Skin of body (tissue), 2 donors: ENCODE data around the gene ATG12. TPM values are rescaled to one million over a fixed set of nuclear protein-coding genes. Genes with fewer than 3 reads are reported as not detected.

Source experiments
- DNase-seq: peaks from one replicate; lab custom pipeline; 2025; lab: John Stamatoyannopoulos, UW
- total RNA-seq: library from RNA; depleted of rRNA; stranded (reverse); fragments of >200 nt; gene quantifications from one replicate; pipeline ENCODE4 v1.2.3, GENCODE V29; 2014

Gene ATG12
- total RNA-seq, 1 donor from 2014 or later = 42.6 TPM

DNA sequence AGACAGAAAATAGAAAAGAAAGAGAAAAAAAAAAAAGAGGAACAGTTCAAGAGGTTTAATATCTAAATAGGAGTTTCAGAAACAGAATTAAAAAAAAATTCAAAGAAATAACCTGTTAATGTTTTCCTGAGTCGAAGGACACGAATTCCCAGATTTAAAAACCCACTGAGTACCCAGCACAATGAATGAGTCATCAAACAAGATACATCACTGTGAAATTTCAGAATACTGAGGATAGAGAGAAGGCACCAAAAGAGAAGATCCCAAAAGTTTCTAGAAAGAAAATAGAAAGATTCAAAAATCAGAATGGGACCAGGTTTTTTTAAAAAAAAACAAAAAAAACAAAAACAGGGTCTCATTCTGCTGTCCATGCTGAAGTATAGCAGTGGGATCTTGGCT is 33.7 kb downstream of the ATG12 start:
- no peak for DNase-seq

GRCh38 chr5:115806986-115807653 is 34.2 kb downstream of the ATG12 start:
- no peak for DNase-seq

DNA sequence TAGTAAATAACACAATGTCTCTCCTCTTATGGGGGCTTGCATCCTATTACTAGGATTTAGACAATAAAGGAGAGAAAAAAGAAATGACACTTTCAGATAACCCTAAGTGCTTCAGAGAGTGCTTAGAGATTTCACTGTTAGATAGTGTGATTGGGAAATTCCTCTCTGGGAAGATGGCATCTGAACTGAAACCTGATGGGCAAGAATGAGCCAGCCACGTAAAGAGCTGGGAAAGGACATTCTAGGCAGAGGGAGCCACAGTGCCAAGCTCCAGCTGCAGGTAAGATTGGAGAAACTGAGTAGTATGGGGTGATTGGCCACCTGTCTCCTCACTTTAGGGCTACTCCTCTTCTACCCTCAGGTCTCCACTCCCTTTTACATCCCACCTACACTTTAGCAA is 39.4 kb downstream of the ATG12 start:
- no peak for DNase-seq

DNA sequence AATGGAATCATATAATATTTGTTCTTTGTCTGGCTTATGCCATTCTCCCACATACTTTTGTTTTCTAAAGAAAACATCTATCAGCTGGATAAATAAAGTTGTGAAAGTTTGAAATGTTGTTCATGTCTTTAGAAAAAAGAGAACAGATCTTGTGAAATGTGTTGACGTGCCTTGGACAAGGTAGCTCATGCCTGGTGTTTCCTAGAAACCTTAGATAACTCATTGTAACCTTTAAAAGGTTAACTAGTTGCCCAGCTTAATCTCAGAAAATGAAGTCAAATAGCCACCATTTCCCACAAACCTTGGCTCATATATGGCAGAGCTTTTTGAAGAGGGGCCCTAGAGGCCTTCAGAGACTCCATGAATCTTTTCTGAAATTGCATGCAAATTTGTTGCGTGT is 40.2 kb downstream of the ATG12 start:
- DNase-seq = no peak

GRCh38 chr5:115800108-115800507 is 41.3 kb downstream of the ATG12 start:
- DNase-seq = no peak

GRCh38 chr5:115798252-115798651 is 43.1 kb downstream of the ATG12 start:
- no peak for DNase-seq

GRCh38 chr5:115796656-115797055 is 44.7 kb downstream of the ATG12 start:
- DNase-seq = no peak

- DNase-seq = no peak
Measured at GRCh38 chr5:115795700-115796099, 45.7 kb downstream of the ATG12 start.

GRCh38 chr5:115788440-115788839 is 52.9 kb downstream of the ATG12 start:
- no peak for DNase-seq

DNA sequence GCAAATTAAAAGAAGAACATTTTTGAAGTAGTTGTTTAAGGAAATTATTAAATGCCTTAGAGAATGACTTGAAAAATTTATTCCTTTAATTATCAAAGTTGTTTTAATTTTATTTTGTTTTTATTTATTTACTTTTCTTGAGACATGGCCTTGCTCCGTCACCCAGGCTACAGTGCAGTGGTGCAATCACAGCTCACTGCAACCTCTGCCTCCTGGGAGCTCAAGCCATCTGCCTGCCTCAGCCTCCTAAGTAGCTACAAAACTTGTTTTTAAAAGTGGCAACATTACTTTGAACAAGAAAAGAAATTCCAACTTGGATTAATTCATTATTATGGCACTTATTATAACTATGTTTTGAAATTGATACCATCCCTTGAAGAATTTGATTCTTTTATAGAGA is 53.9 kb downstream of the ATG12 start:
- no peak for DNase-seq

GRCh38 chr5:115785381-115786065 is 55.8 kb downstream of the ATG12 start:
- peak; percentile 46 for DNase-seq

DNA sequence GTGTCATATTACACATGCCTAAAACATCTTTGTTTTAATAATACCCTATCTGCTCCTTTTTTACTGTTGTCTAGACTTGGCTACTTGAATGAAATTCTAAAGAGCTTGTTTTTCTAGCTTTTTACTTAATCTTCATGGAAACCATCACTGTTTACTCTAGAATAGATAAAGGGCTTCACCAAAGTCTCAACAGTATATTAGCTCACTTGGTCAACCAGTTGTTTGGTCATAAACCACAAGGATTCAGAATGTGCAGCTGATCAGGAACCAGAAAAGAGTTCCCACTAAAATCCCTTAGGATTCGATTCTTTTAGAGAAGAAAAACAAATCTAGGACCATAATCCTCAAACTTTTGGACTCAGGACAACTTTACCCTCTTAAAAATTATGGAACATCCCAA is 62.9 kb downstream of the ATG12 start:
- no peak for DNase-seq

Other genes starting within 250 kb of the ATG12 start
- 2.2 TPM for gene TICAM2, start 239.1 kb downstream of the ATG12 start, total RNA-seq
- gene TMED7, start 215.5 kb downstream of the ATG12 start, total RNA-seq = 64.7 TPM
- gene CDO1, start 24.9 kb downstream of the ATG12 start, total RNA-seq = 26.8 TPM
- gene AP3S1, start 370 bp upstream of the ATG12 start, total RNA-seq = 99.4 TPM
- 18.4 TPM for gene LVRN, start 120.9 kb upstream of the ATG12 start, total RNA-seq
- not detected for gene ARL14EPL, start 190.9 kb upstream of the ATG12 start, total RNA-seq
- 49.5 TPM for gene COMMD10, start 243.5 kb upstream of the ATG12 start, total RNA-seq